Stimulated activated CD8-positive, alpha-beta memory T cell treated with anti-CD3 and anti-CD28 coated beads, Interleukin-15, amount 100 ng/mL, for 48 hours (primary cell): ENCODE results near the gene FBLN2.

ENCODE experiments used
- DNase-seq, 2 donors: peaks; one replicate each; pipeline ENCODE4 v3.0.0-alpha.2; 2020; ENCODE audit warnings: low read depth in 2 of 2

The FBLN2 gene

DNA sequence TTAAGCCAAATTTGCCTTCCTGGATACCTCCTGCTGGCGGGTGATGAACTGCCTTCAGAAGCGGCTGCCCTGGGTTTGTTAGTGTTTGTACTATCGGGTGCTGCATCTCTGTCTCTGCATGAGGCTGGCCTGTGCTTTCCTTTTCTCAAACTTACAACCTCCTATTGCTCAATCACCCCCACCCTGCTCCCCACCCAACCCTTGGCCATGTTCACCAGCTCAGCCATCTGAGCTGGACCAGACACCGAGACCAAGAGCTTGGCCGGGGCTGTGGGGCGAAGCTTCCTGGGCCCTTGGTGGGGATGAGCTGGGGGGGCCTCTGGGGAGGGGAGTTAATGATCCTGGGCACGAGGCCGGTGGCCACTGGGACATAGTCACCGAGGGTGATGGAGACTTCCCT lies 16.8 kb upstream of the FBLN2 start:
- DNase-seq = no peak

GRCh38 chr3:13532631-13533030 lies 16.3 kb upstream of the FBLN2 start:
- no peak for DNase-seq

DNA sequence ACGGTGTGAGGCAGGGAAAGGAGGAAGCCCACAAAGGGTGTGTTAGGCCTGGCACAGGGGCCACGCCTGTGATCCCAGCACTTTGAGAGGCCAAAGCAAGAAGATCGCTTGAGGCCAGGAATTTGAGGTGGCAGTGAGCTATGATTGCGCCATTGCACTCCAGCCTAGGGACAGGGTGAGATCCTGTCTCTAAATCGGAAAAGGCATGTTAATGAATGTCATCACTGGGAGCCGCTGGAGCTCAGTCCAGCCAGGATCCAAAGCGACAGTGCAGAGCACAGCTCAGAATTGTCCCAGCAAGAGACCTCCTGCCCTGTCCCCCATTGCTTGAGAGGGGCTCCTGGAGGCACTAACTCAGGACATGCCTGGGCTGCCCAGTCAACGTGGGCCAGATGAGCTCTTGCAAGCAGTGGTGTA lies 15.0 kb upstream of the FBLN2 start:
- DNase-seq = no peak

DNA sequence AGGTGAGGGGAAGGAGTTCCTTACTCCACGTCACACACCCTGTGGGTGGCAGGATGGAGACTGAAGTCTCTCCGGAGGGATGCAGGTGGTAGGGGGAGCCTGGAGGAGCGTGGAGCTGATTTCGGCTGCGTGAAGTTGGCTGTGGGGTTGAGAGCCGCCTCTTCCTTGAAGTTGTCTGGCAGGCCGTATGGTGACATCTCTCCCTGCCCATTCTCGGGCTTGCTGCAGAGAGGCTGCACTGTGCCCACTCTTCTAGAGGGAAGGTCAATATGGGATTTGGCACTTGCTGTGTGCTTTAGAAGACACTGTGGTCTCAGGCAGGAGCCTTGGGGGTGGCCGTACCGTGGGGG lies 13.4 kb upstream of the FBLN2 start:
- no peak for DNase-seq

DNA sequence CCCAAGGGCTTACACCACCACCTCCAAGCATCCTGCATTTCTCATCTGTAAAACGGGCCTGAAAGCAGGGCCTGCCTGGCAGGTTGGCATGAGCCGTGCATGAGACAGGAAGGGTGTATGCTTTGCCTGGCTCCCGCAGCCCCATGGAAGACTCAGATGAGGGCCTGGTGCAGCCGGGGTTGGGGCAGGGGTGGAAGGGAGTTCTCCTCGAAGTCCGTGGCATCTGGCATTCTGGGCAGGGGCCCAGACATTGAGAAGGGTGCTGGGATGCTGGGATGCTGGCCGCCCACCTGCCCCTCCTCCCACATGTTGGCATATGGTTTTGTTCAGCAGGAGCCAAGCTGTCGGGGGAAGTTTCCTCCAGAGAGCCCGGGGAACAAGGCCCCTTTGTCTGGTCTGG lies 13.0 kb upstream of the FBLN2 start:
- no peak for DNase-seq

GRCh38 chr3:13536432-13536831 lies 12.5 kb upstream of the FBLN2 start:
- no peak for DNase-seq

- DNase-seq = no peak
These were observed 12.1 kb upstream of the FBLN2 start for GRCh38 chr3:13536832-13537231.

GRCh38 chr3:13537244-13537908 lies 11.5 kb upstream of the FBLN2 start:
- no peak for DNase-seq

DNA sequence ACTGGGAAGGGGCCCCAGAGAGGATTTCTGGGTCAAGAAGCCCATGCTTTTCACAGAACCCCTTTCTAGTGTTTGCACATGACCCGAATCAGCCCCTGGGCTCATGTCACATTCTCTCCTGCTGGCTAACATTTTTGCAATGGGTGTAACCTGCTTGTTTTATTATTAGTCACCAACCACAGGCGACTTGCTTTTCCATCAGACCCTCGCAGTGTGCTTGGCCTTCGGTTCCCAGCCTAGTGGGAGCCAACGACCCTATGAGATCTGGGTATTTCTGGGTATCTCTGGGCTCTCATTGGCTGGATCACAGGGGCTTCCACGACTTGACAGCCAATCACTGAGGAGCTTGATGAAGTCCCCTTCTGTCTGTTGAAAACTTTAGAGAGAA lies 11.0 kb upstream of the FBLN2 start:
- DNase-seq = no peak

- no peak for DNase-seq
These were observed 10.2 kb upstream of the FBLN2 start for GRCh38 chr3:13538520-13539291.

- no peak for DNase-seq
These were observed 9.7 kb upstream of the FBLN2 start for GRCh38 chr3:13539292-13539638.

- DNase-seq = no peak
These were observed 9.3 kb upstream of the FBLN2 start for GRCh38 chr3:13539671-13540070.

DNA sequence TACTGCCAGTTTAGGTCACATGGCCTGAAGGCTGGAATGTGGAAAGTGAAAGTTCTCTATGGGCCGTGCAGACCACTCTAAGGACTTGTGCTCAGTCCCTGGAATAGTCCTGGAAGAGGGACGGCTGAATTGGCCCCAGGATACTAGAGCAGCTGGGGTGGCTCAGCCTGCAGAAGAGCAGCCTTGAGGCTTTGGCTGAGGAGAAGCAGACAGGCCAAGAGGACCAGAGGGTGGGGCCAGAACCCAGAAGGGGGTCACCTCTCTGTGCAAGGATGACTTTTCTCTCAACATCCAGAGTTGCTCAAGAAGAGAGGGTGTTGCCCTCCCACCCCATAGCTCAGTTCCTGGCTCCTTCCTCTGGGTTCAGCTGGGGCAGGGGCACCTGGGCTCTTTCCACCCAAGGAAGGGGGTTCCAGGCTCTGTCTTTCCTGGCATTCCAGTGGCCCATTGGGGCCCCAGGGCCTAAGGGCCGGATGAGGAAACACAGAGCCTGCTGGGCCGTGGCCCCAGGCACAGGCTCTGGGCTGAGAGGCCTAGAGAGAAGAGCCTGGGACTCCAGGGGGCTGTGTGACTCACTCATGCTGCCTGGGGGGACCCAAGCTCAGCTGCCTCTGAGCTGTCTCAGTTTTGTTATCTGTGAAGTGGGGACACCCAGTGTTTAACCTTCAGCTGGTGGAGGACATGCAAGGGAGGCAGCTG lies 8.5 kb upstream of the FBLN2 start:
- no peak for DNase-seq

GRCh38 chr3:13541691-13542090 lies 7.2 kb upstream of the FBLN2 start:
- no peak for DNase-seq

DNA sequence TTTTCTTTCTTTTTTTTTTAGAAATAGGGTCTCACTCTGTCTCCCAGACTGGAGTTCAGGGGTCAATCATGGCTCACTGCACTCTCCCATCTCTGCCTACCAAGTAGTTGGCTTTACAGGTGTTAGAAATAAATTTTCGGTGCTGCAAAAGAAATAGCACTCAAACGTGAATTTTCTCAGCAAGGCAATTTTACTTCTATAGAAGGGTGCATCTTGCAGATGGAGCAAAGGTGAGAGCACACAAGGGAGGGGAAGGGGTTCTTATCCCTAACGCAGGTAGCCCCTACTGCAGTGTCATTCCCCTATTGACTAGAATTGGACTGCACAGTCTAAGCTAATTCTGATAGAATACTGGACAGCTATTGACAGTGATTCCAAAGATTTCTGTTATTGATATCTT lies 6.8 kb upstream of the FBLN2 start:
- no peak for DNase-seq

GRCh38 chr3:13543253-13543652 lies 5.7 kb upstream of the FBLN2 start:
- no peak for DNase-seq

DNA sequence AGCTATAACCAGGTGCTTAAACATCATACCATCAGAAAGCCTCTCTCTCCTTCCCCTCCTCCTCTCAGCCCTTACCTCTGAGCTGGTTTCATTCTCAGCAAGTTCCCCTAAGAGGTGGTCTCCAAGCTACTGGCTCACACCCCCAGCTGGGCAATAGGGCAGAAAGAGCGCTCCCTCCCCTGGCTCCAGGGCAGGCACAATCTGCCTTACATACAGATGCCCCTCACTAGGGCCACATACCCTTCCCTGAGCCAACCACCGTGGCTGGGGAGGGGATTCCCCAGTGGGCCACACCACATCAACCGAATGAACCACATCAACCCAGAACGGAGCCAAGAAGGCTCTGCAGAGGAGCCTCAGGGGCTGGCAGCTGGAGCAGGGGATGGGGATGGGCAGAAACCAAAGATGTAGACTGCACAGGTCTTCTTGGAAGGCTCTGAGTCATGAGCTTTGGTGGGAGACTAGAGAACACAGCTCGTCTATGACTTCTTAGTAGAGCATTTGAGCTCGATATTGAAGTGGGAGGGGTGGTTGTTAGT lies 4.6 kb upstream of the FBLN2 start:
- DNase-seq = peak; percentile 66

GRCh38 chr3:13544951-13545651 lies 3.8 kb upstream of the FBLN2 start:
- DNase-seq = no peak

GRCh38 chr3:13545952-13546454 lies 2.9 kb upstream of the FBLN2 start:
- DNase-seq = no peak

DNA sequence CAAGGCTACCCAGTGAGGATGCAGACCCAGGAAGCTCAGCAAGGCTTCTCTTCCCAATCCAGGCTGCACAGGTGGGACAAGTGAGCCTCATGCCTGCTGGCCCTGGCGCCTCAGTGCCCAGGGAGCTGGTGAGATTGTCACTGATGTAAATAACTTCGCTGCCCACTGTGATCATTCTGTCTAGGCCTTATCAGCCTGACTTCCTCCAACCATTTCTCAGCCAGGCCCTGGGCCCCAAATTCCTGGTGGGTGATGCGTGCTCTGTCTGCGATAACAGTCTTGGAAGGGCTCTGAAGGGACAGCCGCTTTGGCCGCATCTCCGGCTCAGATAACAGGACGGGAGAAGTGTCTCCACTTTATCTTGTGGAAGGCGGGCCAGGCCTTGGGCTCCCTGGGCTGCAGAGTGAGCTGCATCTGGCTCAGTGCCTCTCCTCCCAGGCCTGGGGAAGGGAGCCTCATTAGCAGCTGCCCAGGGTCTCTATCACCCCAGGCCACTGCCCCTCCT lies 2.2 kb upstream of the FBLN2 start:
- no peak for DNase-seq

DNA sequence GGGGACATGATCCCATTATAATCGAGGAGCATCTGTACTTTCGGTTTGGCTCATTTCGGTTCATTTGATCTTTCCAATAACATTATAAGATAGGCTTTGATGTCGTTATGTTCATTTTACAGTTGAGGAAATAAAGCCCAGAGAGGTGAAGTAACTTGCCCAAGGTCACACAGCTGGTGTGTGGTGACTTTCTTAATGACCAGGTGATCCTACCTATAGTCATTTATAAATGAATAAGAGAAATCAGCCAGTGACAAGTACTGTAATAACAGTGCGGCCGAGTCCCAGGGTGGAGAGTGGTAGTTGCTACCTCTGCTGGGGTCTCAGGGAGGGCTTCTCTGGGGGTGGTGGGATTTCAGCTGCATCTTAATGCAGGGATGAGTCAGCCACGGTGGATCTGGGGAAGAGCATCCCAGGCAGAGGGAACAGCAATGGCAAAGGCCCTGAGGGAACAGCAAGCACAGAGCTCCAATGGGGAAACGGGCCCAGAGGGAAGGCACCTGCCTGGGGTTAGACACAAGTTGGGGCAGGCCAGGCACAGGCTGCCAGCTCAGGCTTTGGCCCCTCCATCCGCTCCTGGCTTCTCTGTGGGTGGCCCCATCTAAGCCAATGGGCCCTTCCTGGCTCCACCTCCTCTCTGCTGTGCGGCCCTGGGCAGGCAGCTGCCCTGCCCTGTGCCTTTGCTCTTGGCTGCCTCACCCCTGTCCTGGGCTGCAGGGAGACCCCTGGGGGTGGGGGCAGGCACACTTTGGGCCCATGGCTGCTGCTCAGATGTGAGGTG lies 1.1 kb upstream of the FBLN2 start:
- DNase-seq = no peak
